Keratinocyte (primary cell): ENCODE measurements around the gene DGKE. TPM values are rescaled to one million over a fixed set of nuclear protein-coding genes. Genes with fewer than 3 reads are reported as not detected.

ENCODE experiments used
- DNase-seq: peaks from one replicate; pipeline ENCODE4 v3.0.0-alpha.2; 2011; ENCODE audit warnings: low read depth, missing footprints, low spot score
- FAIRE-seq: peaks from 2 replicates; lab custom pipeline; 2011; peaks lifted over from hg19 to GRCh38; lab: Jason Lieb, UNC
- H2AFZ ChIP-seq: 2 replicates; pipeline ENCODE4 v1.6.0; 2012; ENCODE audit warnings: low read length, control low read depth, inconsistent platforms; ENCODE audit not compliant: control insufficient read depth
- H3K27ac ChIP-seq: 2 replicates; pipeline ENCODE4 v1.5.1; 2011; ENCODE audit warnings: low read length; ENCODE audit not compliant: control insufficient read depth, insufficient read depth
- H3K27me3 ChIP-seq: 3 replicates; pipeline ENCODE4 v1.6.0; 2011; ENCODE audit warnings: low read length; ENCODE audit not compliant: control insufficient read depth, insufficient read depth; ENCODE audit errors: extremely low read depth
- H3K36me3 ChIP-seq, 2 experiments: 2 replicates in 1 of 2; 3 replicates in 1 of 2; pipeline ENCODE4 v1.5.1; 2011; ENCODE audit warnings: low read length in 2 of 2, mild to moderate bottlenecking in 1 of 2; ENCODE audit not compliant: control insufficient read depth in 2 of 2, insufficient read depth in 2 of 2; ENCODE audit errors: extremely low read depth in 1 of 2
- H3K4me1 ChIP-seq: 3 replicates; pipeline ENCODE4 v1.5.1; 2011; ENCODE audit warnings: low read length; ENCODE audit not compliant: control insufficient read depth, insufficient read depth; ENCODE audit errors: extremely low read depth
- H3K4me2 ChIP-seq: 3 replicates; pipeline ENCODE4 v1.6.0; 2011; ENCODE audit warnings: low read depth, low read length; ENCODE audit not compliant: control insufficient read depth, insufficient read depth; ENCODE audit errors: extremely low read depth
- H3K4me3 ChIP-seq, 3 experiments: fragments of 200-600 bp in 1 of 3; sonication (generic) in 1 of 3; 2 replicates in 2 of 3; 3 replicates in 1 of 3; pipeline ENCODE4 v1.5.1; 2011 to 2016; ENCODE audit warnings: low read length in 3 of 3, mild to moderate bottlenecking in 3 of 3, control low read depth in 2 of 3, inconsistent platforms in 1 of 3, low read depth in 1 of 3, mixed read lengths in 1 of 3, mixed run types in 1 of 3, moderate library complexity in 1 of 3; ENCODE audit not compliant: control insufficient read depth in 2 of 3, insufficient read depth in 2 of 3; ENCODE audit errors: extremely low read depth in 1 of 3
- H3K79me2 ChIP-seq: 2 replicates; pipeline ENCODE4 v1.6.0; 2012; ENCODE audit warnings: low read length; ENCODE audit not compliant: control insufficient read depth, insufficient read depth
- H3K9ac ChIP-seq: 3 replicates; pipeline ENCODE4 v1.6.0; 2011; ENCODE audit warnings: low read length; ENCODE audit not compliant: control insufficient read depth, insufficient read depth; ENCODE audit errors: extremely low read depth
- H3K9me1 ChIP-seq: 3 replicates; pipeline ENCODE4 v1.6.0; 2011; ENCODE audit warnings: low read length; ENCODE audit not compliant: control insufficient read depth, insufficient read depth; ENCODE audit errors: extremely low read depth
- H3K9me3 ChIP-seq: 2 replicates; pipeline ENCODE4 v1.5.1; 2012; ENCODE audit warnings: low read depth, low read length; ENCODE audit not compliant: control insufficient read depth
- H4K20me1 ChIP-seq: 3 replicates; pipeline ENCODE4 v1.6.0; 2011; ENCODE audit warnings: low read length; ENCODE audit not compliant: control insufficient read depth, insufficient read depth; ENCODE audit errors: extremely low read depth
- CTCF ChIP-seq, 3 experiments: IDR thresholded peaks in 1 of 3; conservative IDR thresholded peaks in 1 of 3; optimal IDR thresholded peaks in 1 of 3; 2 replicates in 2 of 3; 3 replicates in 1 of 3; pipeline versions ENCODE3 to v1.5.1; 2011; ENCODE audit warnings: low read length in 3 of 3, mild to moderate bottlenecking in 3 of 3, moderate library complexity in 2 of 3, control low read depth in 1 of 3, inconsistent platforms in 1 of 3; ENCODE audit not compliant: insufficient read depth in 2 of 3; ENCODE audit errors: extremely low read depth in 1 of 3
- EZH2 ChIP-seq: IDR thresholded peaks from one replicate; pipeline ENCODE4 v1.6.1; 2012; ENCODE audit warnings: inconsistent platforms, mild to moderate bottlenecking, low read length, moderate library complexity
- dilution Hi-C: fragments of 300-500 bp; cut with MboI; formaldehyde crosslinking; loops from one replicate; pipeline ENCODE4 v1.7.0; 2020; ENCODE audit warnings: low sequenced_read_pairs; ENCODE audit not compliant: extremely low pct_ligation_motif_present
- polyA plus RNA-seq, 5 experiments: library from polyadenylated mRNA; depleted of rRNA in 3 of 5; stranded (reverse) in 3 of 5; stranded (forward) in 1 of 5; unstranded in 1 of 5; fragments of >200 nt; gene quantifications; 1 replicate in 1 of 5; 2 replicates in 3 of 5; 3 replicates in 1 of 5; pipeline versions ENCODE4 v1.2.1 to v1.2.3, GENCODE V29; 2011 to 2012; ENCODE audit warnings: missing spikeins in 2 of 5, low read depth in 1 of 5, low replicate concordance in 1 of 5

DGKE gene
- polyA plus RNA-seq, 1 donor (not counting 4 experiments of a cell fraction or from before 2014, with no cell fraction given): 4.7 TPM

- dilution Hi-C loops: no loop called here
- FAIRE-seq (no peak), DNase-seq (no peak)
- H3K36me3 ChIP-seq: peaks cover 57 to 58% of the 10 kb centered on the region in 2 experiments
- H3K27me3 ChIP-seq: no peaks in the 10 kb centered on the region
- no peaks in the 10 kb centered on the region for H3K9me1 ChIP-seq
- no peak overlapping the region for H3K4me2 ChIP-seq
- peaks cover 13% of the 10 kb centered on the region for H3K9me3 ChIP-seq
- no peak overlapping the region for H3K9ac ChIP-seq
- no peak overlapping the region for H3K4me3 ChIP-seq
- no peaks in the 10 kb centered on the region for H4K20me1 ChIP-seq
- TF ChIP-seq CTCF (optimal IDR thresholded peaks at IDR 0.05 in 1 of 3, IDR thresholded peaks at IDR 0.05 in 1 of 3, conservative IDR thresholded peaks at IDR 0.05 in 1 of 3; ENCODE audit: extremely low read depth in 1 of 3, insufficient read depth in 2 of 3, low read length in 3 of 3): no peak
- no peak for TF ChIP-seq EZH2
- H3K79me2 ChIP-seq: no peaks in the 10 kb centered on the region
- no peak overlapping the region for H3K27ac ChIP-seq
- H2AFZ ChIP-seq: no peak overlapping the region
- H3K4me1 ChIP-seq: no peaks in the 10 kb centered on the region
Measured at GRCh38 chr17:56892333-56892732, 58.4 kb downstream of the DGKE start.

DNA sequence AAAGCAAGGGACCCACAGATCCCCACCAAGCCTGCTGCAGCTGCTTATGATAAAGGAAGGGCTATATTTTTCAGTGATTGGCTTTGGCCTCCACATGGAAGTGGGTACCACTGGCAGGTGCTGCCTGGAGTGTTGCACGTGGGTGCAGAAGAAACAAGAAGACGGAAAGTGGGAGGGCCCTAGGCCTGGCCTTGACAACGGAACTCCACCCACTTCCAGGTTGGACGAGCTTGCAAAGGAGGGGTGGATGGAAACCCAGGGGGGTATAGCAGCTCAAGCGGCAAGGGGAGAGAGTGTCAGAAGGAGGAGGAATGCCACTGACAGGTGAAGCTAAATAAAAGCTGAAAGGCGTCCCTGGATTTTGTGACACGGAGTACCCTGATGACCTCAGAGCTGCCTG is 59.6 kb downstream of the DGKE start:
- H3K4me1 ChIP-seq: no peaks in the 10 kb centered on the region
- dilution Hi-C loops: no loop called here
- H3K27ac ChIP-seq: no peak overlapping the region
- H3K27me3 ChIP-seq: no peaks in the 10 kb centered on the region
- no peak overlapping the region for H3K9ac ChIP-seq
- no peaks in the 10 kb centered on the region for H3K79me2 ChIP-seq
- H4K20me1 ChIP-seq: no peaks in the 10 kb centered on the region
- no peak overlapping the region for H3K4me2 ChIP-seq
- no peaks in the 10 kb centered on the region for H3K9me1 ChIP-seq
- H3K36me3 ChIP-seq: peaks cover 62 to 64% of the 10 kb centered on the region in 2 experiments
- no peak for TF ChIP-seq EZH2
- TF ChIP-seq CTCF (optimal IDR thresholded peaks at IDR 0.05 in 1 of 3, IDR thresholded peaks at IDR 0.05 in 1 of 3, conservative IDR thresholded peaks at IDR 0.05 in 1 of 3; ENCODE audit: extremely low read depth in 1 of 3, insufficient read depth in 2 of 3, low read length in 3 of 3): no peak
- no peak overlapping the region for H3K4me3 ChIP-seq
- no peak for DNase-seq
- peaks cover 4% of the 10 kb centered on the region for H3K9me3 ChIP-seq
- H2AFZ ChIP-seq: no peak overlapping the region
- FAIRE-seq: no peak
